ENCODE data around the gene CST8.
"Not testable (repeated sequence)": the region's sequence is repeated elsewhere in the genome, so short reads cannot be mapped to it uniquely, and the experiment has no call there.

Gene CST8, protein sequence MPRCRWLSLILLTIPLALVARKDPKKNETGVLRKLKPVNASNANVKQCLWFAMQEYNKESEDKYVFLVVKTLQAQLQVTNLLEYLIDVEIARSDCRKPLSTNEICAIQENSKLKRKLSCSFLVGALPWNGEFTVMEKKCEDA

DNA sequence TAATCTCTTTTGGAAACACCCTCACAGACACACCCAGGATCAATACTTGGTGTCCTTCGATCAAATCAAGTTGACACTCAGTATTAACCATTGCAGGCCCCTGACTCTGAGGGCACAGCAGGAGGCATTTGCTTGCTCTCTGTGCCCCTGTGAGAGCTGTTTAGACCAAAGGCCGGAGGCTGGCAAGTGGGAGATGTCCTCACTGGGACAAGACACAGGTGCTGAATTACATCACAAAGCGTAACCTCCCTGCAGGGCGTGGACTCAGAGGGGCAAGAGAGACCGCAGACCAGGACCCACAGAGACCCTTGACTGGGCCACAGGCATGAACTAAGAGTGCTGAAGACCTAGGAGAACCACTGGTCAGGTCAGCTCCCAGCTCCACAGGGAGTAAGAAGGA, at the start of gene CST8:
TSS of gene CST8 (plus strand) at position 301 of the 400 bp plus-strand sequence. CDS start 551 bp downstream, outside the sequence.
- DNase-seq, result no peak

DNA sequence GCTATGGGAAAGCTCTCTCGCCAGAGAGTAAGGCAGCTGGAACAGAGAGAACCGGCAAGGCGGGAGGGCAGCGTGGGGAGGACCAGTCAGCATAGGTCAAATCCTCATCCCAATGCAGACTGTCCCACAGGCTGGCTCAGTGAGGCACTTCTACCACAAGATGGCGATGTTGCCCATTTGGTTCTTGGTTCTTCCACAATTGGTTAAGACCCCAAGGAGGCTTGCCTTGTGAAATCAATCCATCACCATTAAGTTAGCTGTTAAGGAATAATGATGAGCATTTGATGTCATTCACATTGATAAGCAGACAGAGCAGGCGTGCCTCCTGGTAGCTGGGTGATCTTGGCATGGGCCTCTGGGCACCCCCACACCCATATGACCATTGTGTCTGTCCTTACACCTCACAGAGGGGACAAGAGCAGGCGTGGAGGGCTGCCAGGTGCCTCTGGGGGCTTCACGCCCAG, 49.0 kb upstream of the CST8 start:
- peak; percentile 11 for DNase-seq

DNA sequence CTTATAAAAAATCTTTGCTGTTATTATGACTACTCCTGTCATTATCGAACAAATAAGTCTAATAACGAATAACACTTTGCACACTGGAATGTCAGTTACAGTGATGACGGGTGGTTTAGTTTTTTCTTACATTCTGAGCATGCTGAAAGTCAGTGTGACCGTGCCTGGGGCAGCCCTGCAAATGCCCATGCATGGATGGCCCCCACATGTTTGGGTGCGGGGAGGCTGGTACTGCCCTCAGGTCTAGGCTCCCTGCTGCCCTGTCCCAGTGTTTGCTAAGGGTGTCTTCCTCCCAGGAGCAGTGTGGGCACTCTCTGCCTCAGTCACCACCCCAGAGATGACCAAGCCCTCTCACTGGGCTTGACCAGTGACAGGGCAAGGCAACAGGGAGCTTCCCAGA, 48.5 kb upstream of the CST8 start:
- no peak for DNase-seq

DNA sequence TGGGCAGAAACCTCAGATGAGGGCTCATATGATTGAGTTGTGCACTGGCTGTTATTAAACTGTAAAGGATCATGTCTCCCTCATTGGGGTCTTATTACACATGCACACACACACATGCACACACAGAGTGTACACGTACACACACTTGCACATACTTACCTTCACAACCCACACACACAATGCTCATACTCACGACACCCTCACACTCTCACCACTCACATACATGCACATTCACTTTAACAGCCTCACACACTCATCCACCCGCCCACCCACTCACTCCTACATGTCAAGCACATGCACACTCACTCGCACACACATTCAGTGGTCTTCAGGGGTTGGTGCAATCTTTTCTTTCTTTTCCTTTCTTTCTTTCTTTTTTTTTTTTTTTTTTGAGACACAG, 46.1 kb upstream of the CST8 start:
- no peak for DNase-seq

DNA sequence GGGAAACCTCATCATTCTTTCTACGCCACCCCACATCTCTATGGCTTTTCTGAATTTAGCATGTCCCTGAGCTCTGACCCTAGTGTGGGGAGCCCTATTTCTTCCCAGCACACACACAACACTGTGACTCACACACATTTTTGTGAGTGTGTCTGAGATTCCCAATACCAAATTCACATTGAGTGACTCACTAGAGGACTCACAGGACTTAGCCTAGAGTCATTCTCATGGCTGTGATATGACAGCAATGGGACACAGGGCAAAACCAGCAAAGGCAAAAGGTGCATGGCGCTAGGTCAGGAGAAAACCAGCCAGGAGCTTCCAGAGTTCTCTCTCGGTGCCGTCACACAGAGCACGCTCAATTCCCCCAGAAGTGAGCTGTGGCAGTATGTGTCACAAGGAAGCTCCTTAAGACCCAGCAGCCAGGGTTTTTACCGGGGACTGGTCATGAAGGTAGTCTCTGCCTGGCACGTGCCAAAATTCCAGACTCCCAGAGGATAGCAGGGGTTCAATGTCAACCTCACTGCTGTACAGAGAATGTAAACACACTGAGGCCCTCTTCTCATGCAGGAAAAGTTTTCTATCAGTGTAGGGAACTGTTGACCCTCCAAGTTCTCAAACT, 45.2 kb upstream of the CST8 start:
- DNase-seq, result no peak

DNA sequence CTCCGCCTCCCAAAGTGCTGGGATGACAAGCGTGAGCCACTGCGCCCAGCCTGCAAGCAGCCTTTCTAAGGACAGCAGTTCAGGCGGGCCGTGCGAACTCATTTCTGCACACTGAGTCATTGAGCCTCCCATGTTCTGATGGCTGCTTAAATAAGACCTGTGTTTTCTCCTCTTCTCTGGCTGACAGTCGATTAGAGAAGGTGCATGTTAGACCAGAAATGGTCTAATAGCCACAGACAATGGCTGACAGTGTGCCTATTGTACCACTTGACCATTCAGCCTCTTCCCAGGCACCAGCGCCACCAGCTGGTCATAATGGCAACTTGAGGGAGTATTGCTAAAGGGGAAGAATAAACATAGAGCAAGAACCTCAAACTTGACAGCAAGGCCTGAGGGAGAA, 44.4 kb upstream of the CST8 start:
- DNase-seq, result no peak

DNA sequence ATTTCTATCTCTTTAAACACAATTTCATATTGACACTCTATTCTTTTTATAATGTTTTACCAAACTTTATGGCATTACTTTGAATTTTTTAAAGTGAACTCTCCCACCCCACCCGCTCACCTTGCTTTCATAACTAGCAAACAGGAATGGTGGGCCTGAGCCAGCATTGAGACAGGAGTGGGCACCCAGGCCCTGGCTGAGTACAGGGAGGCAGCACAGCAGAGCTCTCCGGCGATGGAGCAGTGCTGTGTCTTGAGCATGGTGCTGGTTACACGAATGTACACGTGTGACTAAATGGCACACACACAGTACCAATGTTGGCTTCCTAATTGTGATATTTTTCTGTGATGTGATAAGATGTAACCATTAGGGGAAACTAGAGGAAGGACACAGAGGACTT, 42.8 kb upstream of the CST8 start:
- DNase-seq, result no peak

DNA sequence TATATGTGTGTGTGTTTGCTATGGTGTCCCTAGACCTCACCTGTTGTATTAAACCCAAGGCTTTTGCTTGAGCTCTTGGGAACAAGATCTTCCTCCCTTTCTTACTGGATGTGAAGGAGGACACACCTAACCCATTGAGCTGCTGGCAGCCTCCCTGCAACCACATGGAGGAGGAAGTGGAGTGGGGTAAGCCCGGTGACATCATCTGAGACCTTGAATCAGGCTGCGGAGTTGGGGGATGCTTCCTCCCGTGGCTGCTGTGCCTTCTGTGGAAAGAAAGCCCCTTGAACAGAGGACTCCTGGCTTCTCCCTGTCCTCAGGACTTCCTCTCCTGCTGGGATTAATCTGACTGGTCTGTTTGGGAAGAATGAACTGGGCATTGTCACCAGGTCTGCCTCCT, 41.5 kb upstream of the CST8 start:
- DNase-seq, result no peak

DNA sequence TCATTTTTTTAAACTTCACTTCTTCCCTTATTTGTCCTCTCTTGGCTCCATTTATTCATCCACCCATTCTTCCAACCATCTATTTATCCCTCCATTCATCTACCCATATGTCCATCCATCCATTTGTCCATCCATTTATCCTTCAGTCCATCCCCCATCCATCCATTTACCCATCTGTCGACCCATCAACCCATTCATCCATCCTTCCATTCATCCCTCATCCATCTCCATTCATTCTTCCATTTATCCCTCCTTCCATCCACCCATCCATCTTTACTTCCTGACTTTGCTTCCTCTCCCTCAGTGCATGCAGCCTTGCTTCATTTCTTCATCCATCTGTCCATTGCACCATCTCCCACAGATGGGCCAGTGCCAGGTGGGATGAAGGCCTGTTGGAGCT, 40.0 kb upstream of the CST8 start:
- no peak for DNase-seq

DNA sequence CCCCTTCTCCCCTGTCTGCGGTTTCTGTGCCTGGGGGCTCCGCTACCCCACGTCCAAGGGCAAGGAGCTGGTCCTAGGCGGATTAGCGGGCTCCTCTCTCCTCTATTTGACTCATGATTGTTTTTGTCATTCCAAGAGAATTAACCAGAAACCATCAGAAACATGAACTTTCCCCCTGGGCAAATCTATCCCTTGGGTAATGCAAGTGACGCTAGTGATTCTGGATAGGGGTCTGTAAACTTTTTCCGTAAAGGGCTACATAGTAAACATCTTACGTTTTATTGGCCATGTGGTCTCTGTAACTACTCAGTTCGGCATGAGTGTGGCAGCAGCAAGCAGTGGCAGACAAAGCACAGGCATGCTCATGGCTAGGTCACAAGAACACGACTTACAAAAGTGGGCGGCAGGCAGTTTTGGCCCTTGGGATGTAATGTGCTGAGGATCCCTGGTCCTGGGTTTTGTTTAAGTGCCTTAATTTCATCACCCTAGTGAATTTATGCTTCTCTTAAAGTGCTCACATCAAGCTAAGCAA, 38.9 kb upstream of the CST8 start:
- DNase-seq, result no peak

DNA sequence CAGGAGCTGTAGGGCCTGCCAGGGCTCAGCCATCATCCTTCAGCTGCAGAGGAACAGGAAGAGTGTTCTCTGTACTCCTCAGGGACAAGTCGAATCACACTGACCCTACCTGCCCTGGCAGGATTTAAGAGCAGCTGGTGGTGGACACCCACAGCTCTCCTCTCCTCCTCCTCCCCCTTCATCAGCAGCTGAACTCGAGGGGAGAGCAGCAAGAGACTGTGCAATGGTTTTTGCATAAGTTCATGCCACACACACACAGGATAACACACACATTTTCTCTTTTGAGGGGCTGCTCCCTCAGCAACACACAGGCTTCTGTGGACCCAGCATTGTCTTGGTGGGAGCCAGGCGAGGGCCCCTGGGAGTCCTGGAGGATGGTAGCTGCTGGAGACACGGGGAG, 38.1 kb upstream of the CST8 start, which contains the start of gene CST11:
TSS of gene CST11 (minus strand) at position 101 of the 400 bp plus-strand sequence. CDS start at position 36, 65 bp downstream.
- no peak for DNase-seq

DNA sequence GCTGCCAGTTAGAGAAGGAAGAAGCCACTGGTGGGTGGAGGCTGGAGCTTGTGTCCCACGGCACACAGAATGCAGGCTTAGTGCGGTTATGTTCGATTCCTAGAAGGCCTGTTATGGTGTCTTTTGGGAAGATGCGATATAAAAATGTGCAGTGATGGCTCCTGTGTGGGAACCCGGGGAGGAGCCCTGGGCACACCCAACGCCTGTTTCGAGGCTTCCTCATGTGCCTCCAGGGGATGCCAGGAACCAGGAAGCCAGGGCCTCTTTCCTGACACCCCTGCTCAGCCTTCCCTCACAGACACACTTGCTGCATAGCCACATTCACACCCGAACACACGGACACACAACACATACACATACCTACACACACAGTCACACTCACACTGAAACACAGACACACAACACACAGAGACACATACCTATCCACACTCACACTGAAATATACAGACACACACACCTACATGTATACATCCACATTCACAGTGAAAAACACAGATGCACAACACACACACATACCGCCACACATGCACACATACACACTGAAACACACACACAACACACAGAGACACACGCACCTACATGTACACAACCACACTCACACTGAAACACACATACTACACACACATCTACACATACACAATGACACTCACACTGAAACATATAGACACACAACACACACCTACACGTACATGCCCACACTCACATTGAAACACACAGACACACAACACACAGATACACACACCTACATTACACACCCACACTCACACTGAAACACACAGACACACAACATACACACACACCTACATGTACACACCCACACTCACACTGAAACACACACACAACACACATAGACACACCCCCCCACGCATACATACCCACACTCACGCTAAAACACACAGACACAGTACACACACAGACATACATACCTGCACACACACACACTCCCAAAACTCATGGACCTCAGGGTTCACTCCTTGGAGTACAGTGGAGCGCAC, 37.1 kb upstream of the CST8 start:
- DNase-seq, result no peak

DNA sequence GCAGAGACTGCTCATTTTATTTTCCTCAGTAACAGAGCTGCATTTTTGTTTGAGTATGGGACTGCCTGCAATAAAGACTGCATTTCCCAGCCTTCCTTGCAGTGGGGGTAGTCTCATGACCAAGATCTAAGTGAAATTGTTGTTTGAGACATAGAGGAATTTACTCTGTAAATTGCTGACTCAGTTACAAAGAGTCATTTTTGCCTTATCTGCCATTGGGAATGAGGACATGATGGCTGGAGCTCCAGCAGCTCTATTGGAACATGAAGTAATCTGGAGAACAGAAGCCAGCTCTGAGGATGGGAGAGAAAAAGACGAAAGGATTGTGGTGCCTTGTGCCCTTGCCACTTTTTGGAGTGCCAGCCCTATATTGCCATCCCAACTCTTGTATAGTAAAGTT, 36.1 kb upstream of the CST8 start:
- DNase-seq, result no peak

DNA sequence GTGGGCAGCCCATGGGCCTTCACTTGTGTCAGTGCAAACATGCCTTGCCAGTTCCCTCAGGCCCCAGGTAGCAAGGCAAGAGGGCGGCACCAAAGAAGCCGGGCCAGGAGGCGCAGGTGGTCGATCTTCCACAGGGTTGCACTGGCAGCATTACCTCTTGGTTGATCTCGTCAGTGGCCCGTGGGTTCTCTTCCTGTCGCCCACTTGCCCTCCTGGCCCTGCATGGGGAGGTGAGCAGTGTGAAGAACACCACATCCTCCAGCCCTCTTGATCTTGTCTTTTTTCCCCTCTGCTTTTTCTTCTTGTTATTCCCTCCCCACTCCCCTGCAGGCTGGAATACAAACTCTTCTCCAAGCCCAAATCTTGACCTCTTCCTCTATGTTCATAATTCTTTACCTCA, 35.3 kb upstream of the CST8 start:
- DNase-seq, result no peak

DNA sequence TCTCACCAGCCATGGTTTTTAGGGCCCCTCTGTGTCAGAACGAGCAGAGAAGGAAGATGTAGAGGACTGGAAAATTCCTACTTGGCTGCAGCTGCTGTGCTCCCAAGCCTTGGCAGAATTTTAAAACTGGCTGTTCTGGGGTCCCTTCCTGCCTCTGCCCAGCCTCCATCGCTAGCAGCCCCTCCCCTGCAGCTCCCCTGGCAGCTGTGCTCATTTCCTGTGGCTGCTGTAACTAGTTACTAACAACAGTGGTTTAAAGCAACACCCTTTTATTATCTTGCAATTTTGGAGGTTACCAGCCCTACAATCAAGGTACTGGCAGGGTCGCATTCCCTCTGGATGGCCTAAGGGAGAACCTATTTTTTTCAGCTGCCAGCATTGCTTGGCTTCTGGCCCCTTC, 34.5 kb upstream of the CST8 start:
- DNase-seq, result no peak

DNA sequence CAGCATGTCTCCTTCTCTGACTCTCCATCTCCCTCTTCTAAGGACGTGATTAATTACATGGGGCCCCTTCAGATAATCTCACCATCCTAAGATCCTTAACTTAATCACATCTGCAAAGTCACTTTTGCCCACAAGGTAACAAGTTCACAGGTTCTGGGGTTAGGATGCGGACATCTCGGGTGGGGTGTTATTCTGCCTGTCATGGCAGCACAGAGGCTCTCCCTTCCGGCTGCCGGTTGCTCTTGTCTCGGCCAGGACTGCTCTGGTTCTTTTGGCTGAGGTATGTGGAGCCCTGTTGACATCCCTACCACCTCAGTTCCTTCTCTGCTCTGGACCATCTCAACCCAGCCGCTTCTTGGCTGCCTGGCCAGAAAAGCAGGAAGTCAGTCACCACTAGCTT, 34.0 kb upstream of the CST8 start:
- no peak for DNase-seq

DNA sequence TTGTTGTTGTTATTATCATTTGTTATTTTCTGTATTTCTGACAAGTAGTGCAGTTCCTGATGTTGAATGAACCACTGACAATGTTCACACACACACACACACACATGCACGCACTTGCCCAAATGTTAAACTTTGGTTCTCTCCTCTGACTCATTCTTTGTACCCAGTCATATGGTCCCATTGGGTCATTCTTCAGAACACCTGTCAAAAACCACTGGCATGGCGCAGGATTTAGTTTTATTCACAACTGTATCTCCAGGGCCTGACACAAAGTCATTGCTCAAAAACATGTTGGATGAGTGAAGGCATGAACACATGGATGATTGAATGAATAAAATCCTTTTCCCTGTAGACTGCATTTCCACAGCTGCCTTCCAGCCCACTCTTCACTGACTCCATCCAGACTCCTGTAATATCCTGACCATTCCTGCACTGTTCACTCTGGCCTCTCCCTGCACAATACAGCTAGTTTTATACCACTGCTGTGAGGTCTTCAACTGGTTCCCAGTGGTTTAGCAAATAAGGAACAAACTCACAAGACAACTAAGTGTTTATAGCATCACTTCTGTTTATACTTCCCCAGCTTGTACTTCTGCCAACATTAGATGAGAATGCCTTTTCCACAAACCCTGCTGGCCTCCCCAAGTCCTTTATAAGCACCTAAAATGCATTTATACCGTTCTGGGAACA, 31.3 kb upstream of the CST8 start:
- DNase-seq, result no peak

DNA sequence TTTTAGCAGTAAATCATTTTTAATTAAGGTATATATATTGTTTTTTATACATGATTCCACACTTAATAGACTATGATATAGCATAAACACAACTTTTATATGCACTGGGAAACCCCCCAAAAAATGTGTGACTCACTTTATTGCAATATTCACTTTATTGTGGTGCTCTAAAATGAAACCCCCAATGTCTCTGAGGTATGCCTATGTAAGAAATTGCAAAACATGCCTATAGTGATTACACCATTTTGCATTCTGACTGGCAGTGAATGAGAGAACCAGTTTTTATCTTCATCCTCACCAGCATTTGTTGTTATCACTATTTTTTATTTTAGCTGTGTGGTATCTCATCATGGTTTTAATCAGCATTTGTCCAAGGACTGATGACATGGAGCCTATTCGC, 29.7 kb upstream of the CST8 start:
- no peak for DNase-seq

DNA sequence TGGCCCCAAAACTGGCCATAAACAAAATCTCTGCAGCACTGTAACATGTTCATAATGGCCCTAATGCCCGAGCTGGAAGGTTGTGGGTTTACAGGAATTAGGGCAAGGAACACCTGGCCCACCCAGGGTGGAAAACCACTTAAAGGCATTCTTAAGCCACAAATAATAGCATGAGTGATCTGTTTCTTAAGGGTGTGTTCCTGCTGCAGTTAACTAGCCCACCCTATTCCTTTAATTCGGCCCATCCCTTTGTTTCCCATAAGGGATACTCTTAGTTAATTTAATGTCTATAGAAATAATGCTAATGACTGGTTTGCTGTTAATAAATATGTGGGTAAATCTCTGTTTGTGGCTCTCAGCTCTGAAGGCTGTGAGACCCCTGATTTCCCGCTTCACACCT, 24.0 kb upstream of the CST8 start:
- not testable (repeated sequence) for DNase-seq

DNA sequence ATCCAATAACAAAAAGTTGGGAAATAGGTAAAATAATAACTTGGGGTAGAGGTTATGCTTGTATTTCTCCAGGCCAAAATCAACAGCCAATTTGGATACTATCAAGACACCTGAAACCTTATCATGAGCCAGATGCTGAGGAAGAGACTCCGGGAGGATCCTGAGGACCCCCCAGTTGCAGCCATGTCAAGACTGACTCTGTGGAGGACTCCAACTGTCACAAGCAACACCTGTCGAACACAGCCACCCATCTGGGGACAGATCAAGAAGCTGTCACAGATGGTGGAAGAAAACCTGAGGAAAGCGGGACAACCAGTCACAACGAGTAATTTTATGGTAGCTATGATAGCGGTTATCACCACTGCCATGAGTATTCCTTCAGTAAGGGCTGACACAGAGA, 18.6 kb upstream of the CST8 start:
- not testable (repeated sequence) for DNase-seq

DNA sequence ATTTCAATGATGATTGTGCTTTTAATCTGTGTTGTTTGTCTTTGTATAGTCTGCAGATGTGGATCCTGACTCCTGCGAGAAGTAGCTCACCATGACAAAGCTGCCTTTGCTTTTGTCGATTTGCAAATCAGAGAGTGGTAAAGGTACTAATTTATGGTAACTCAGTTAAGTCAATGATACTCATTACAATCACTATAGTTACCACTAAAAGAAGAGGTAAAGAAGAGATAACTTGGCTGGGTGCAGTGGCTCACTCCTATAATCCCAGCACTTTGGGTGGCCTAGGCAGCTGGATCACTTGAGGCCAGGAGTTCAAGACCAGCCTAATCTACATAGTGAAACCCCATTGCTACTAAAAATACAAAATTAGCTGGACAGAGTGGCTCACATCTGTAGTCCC, 17.6 kb upstream of the CST8 start:
- not testable (repeated sequence) for DNase-seq

DNA sequence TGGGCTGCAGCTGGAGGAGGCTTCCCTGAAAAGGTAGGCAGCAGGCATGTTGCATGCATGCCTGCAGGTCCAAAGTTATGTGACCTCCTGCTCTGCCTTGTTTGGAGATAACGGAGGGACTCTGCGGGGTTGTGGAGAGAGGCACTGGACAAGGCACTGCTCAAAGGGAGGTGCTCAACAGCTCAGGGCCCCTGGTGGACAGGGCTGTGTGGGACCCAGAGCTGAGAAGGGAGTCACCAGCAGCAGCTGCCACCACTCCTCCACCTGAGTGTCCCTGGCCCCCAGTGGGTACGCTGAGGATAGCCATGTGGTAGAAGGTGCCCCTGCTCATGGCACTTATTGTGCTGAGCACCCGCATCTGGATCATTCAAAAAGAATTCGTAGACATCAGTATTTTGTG, 15.5 kb upstream of the CST8 start:
- no peak for DNase-seq
